ENCODE results near the gene ADAM19.

Gene ADAM19

GRCh38 chr5:157575381-157576020, at the start of gene ADAM19:
TSS of gene ADAM19 (minus strand) at chr5:157575775. CDS start at chr5:157575696, 79 bp downstream.
- TF ChIP-seq EZH2 (IDR thresholded peaks at IDR 0.05) (no peak), FOXP2 (optimal IDR thresholded peaks at IDR 0.05; ENCODE audit: control extremely low read depth, extremely low read length, insufficient read depth) (no peak), POLR2AphosphoS5 (IDR thresholded peaks at IDR 0.05; ENCODE audit: borderline replicate concordance, low read depth, low read length) (peak; percentile 36; the same call in 1 of the 2 replicates)
- no peak for DNase-seq (ENCODE audit: low read depth, low spot score)
- Histone ChIP-seq H3K27ac (no peak within 1 kb of the TSS), H3K9me3 (ENCODE audit: low read depth, low read length) (no peaks in the 10 kb centered on the region), H3K9ac (ENCODE audit: insufficient read length) (peak within 1 kb of the TSS; percentile 56), H3K4me3 (peak within 1 kb of the TSS; percentile 87), H3K36me3 (ENCODE audit: insufficient read depth, low read length) (no peaks in the 10 kb centered on the region)

- Histone ChIP-seq H3K9ac (ENCODE audit: insufficient read length) (no peak overlapping the region), H3K4me3 (no peak overlapping the region), H3K9me3 (ENCODE audit: low read depth, low read length) (no peaks in the 10 kb centered on the region), H3K27ac (no peak overlapping the region), H3K36me3 (ENCODE audit: insufficient read depth, low read length) (no peaks in the 10 kb centered on the region)
- TF ChIP-seq POLR2AphosphoS5 (IDR thresholded peaks at IDR 0.05; ENCODE audit: borderline replicate concordance, low read depth, low read length) (no peak), FOXP2 (optimal IDR thresholded peaks at IDR 0.05; ENCODE audit: control extremely low read depth, extremely low read length, insufficient read depth) (no peak), EZH2 (IDR thresholded peaks at IDR 0.05) (no peak)
- DNase-seq (ENCODE audit: low read depth, low spot score), result no peak
Measured at GRCh38 chr5:157624144-157624543, 48.6 kb upstream of the ADAM19 start.

GRCh38 chr5:157620776-157621175, 45.2 kb upstream of the ADAM19 start:
- no peak overlapping the region for H3K9ac ChIP-seq (ENCODE audit: insufficient read length)
- H3K9me3 ChIP-seq (ENCODE audit: low read depth, low read length), result no peaks in the 10 kb centered on the region
- H3K27ac ChIP-seq, result no peak overlapping the region
- no peak for TF ChIP-seq FOXP2 (optimal IDR thresholded peaks at IDR 0.05; ENCODE audit: control extremely low read depth, extremely low read length, insufficient read depth)
- TF ChIP-seq POLR2AphosphoS5 (IDR thresholded peaks at IDR 0.05; ENCODE audit: borderline replicate concordance, low read depth, low read length), result no peak
- no peak for TF ChIP-seq EZH2 (IDR thresholded peaks at IDR 0.05)
- DNase-seq (ENCODE audit: low read depth, low spot score), result no peak
- H3K4me3 ChIP-seq, result no peak overlapping the region
- H3K36me3 ChIP-seq (ENCODE audit: insufficient read depth, low read length), result no peaks in the 10 kb centered on the region

GRCh38 chr5:157618191-157618765, 42.7 kb upstream of the ADAM19 start:
- no peak for DNase-seq (ENCODE audit: low read depth, low spot score)
- Histone ChIP-seq H3K4me3 (no peak overlapping the region), H3K9ac (ENCODE audit: insufficient read length) (no peak overlapping the region), H3K27ac (no peak overlapping the region), H3K9me3 (ENCODE audit: low read depth, low read length) (no peaks in the 10 kb centered on the region), H3K36me3 (ENCODE audit: insufficient read depth, low read length) (no peaks in the 10 kb centered on the region)
- TF ChIP-seq EZH2 (IDR thresholded peaks at IDR 0.05), result no peak
- no peak for TF ChIP-seq POLR2AphosphoS5 (IDR thresholded peaks at IDR 0.05; ENCODE audit: borderline replicate concordance, low read depth, low read length)
- no peak for TF ChIP-seq FOXP2 (optimal IDR thresholded peaks at IDR 0.05; ENCODE audit: control extremely low read depth, extremely low read length, insufficient read depth)

GRCh38 chr5:157616785-157617184, 41.2 kb upstream of the ADAM19 start:
- H3K4me3 ChIP-seq, result no peak overlapping the region
- no peak overlapping the region for H3K27ac ChIP-seq
- H3K9ac ChIP-seq (ENCODE audit: insufficient read length), result no peak overlapping the region
- H3K9me3 ChIP-seq (ENCODE audit: low read depth, low read length), result no peaks in the 10 kb centered on the region
- no peak for DNase-seq (ENCODE audit: low read depth, low spot score)
- no peaks in the 10 kb centered on the region for H3K36me3 ChIP-seq (ENCODE audit: insufficient read depth, low read length)
- TF ChIP-seq EZH2 (IDR thresholded peaks at IDR 0.05) (no peak), POLR2AphosphoS5 (IDR thresholded peaks at IDR 0.05; ENCODE audit: borderline replicate concordance, low read depth, low read length) (no peak), FOXP2 (optimal IDR thresholded peaks at IDR 0.05; ENCODE audit: control extremely low read depth, extremely low read length, insufficient read depth) (no peak)

GRCh38 chr5:157613385-157614245, 38.0 kb upstream of the ADAM19 start:
- no peaks in the 10 kb centered on the region for H3K9me3 ChIP-seq (ENCODE audit: low read depth, low read length)
- DNase-seq (ENCODE audit: low read depth, low spot score), result no peak

GRCh38 chr5:157612581-157612980, 37.0 kb upstream of the ADAM19 start:
- no peaks in the 10 kb centered on the region for H3K36me3 ChIP-seq (ENCODE audit: insufficient read depth, low read length)
- H3K27ac ChIP-seq, result no peak overlapping the region
- no peak overlapping the region for H3K9ac ChIP-seq (ENCODE audit: insufficient read length)
- no peak for DNase-seq (ENCODE audit: low read depth, low spot score)
- H3K9me3 ChIP-seq (ENCODE audit: low read depth, low read length), result no peaks in the 10 kb centered on the region
- no peak for TF ChIP-seq POLR2AphosphoS5 (IDR thresholded peaks at IDR 0.05; ENCODE audit: borderline replicate concordance, low read depth, low read length)
- no peak for TF ChIP-seq FOXP2 (optimal IDR thresholded peaks at IDR 0.05; ENCODE audit: control extremely low read depth, extremely low read length, insufficient read depth)
- TF ChIP-seq EZH2 (IDR thresholded peaks at IDR 0.05), result no peak
- H3K4me3 ChIP-seq, result no peak overlapping the region

More at GRCh38 chr5:157613385-157614245, 38.0 kb upstream of the ADAM19 start:
- no peak overlapping the region for H3K4me3 ChIP-seq
- TF ChIP-seq FOXP2 (optimal IDR thresholded peaks at IDR 0.05; ENCODE audit: control extremely low read depth, extremely low read length, insufficient read depth), result no peak
- no peak for TF ChIP-seq EZH2 (IDR thresholded peaks at IDR 0.05)
- TF ChIP-seq POLR2AphosphoS5 (IDR thresholded peaks at IDR 0.05; ENCODE audit: borderline replicate concordance, low read depth, low read length), result no peak
- H3K36me3 ChIP-seq (ENCODE audit: insufficient read depth, low read length), result no peaks in the 10 kb centered on the region
- H3K9ac ChIP-seq (ENCODE audit: insufficient read length), result no peak overlapping the region
- H3K27ac ChIP-seq, result no peak overlapping the region
